HepG2 (cell line): ENCODE measurements around the gene MICB. TPM values are rescaled to one million over a fixed set of nuclear protein-coding genes. Genes with fewer than 3 reads are reported as not detected.
A peak's percentile ranks its signal among the peaks of the same experiment; 100 is the strongest.

Experiments used
- CC2D1A ChIP-seq: sonication (generic); formaldehyde crosslinking; IDR thresholded peaks from 2 replicates; pipeline ENCODE4 v1.8.1; 2023; ENCODE audit warnings: mild to moderate bottlenecking, missing genetic modification reagents
- GATA4 ChIP-seq: sonication (generic); IDR thresholded peaks from 2 replicates; pipeline ENCODE4 v1.6.1; 2016; ENCODE audit warnings: antibody characterized with exemption, low read depth, borderline replicate concordance
- HINFP ChIP-seq: sonication (generic); formaldehyde crosslinking; IDR thresholded peaks from 2 replicates; pipeline ENCODE4 v1.4.0; 2020; ENCODE audit warnings: low read depth, mild to moderate bottlenecking, missing genetic modification reagents
- HOMEZ ChIP-seq: IDR thresholded peaks from 2 replicates; pipeline ENCODE4 v1.6.1; 2016; ENCODE audit warnings: low read depth
- HOXA9 ChIP-seq: sonication (generic); formaldehyde crosslinking; IDR thresholded peaks from 2 replicates; pipeline ENCODE4 v1.8.1; 2022; ENCODE audit warnings: missing genetic modification reagents, mild to moderate bottlenecking, moderate library complexity, borderline replicate concordance
- IRF1 ChIP-seq: sonication (generic); formaldehyde crosslinking; IDR thresholded peaks from 2 replicates; pipeline ENCODE4 v1.4.0; 2020; ENCODE audit warnings: low read depth, mild to moderate bottlenecking, missing genetic modification reagents
- MED13 ChIP-seq: sonication (generic); formaldehyde crosslinking; IDR thresholded peaks from 2 replicates; pipeline ENCODE4 v1.5.0; 2020; ENCODE audit warnings: missing genetic modification reagents
- NFATC3 ChIP-seq: sonication (generic); formaldehyde crosslinking; IDR thresholded peaks from 2 replicates; pipeline ENCODE4 v1.5.1; 2020; ENCODE audit warnings: mild to moderate bottlenecking, missing genetic modification reagents
- PREB ChIP-seq: sonication (generic); formaldehyde crosslinking; IDR thresholded peaks from 2 replicates; pipeline ENCODE4 v1.4.0; 2020; ENCODE audit warnings: missing genetic modification reagents
- SPEN ChIP-seq: sonication (generic); formaldehyde crosslinking; IDR thresholded peaks from 2 replicates; pipeline ENCODE4 v1.5.1; 2020; ENCODE audit warnings: low read depth, mild to moderate bottlenecking, missing genetic modification reagents
- SRF ChIP-seq: IDR thresholded peaks from 2 replicates; pipeline ENCODE4 v1.6.1; 2011; ENCODE audit warnings: mild to moderate bottlenecking, low read depth, low read length, moderate library complexity
- SRY ChIP-seq: sonication (generic); formaldehyde crosslinking; IDR thresholded peaks from 2 replicates; pipeline ENCODE4 v1.8.0; 2022; ENCODE audit warnings: mild to moderate bottlenecking, missing genetic modification reagents
- TARDBP ChIP-seq: sonication (generic); formaldehyde crosslinking; IDR thresholded peaks from 2 replicates; pipeline ENCODE4 v1.8.0; 2022; ENCODE audit warnings: mild to moderate bottlenecking, missing genetic modification reagents
- TEAD2 ChIP-seq: sonication (generic); formaldehyde crosslinking; IDR thresholded peaks from 2 replicates; pipeline ENCODE4 v1.9.0; 2021; ENCODE audit warnings: missing genetic modification reagents
- U2AF1 ChIP-seq: fragments of 200-400 bp; formaldehyde crosslinking; optimal IDR thresholded peaks from 2 replicates; pipeline ENCODE3; 2017; ENCODE audit warnings: mild to moderate bottlenecking, low read depth, low read length
- ZFP37 ChIP-seq: sonication (generic); formaldehyde crosslinking; IDR thresholded peaks from 2 replicates; pipeline ENCODE4 v1.4.0; 2020; ENCODE audit warnings: missing genetic modification reagents, borderline replicate concordance
- ZFP62 ChIP-seq: sonication (generic); formaldehyde crosslinking; IDR thresholded peaks from 2 replicates; pipeline ENCODE4 v1.4.0; 2020; ENCODE audit warnings: missing genetic modification reagents
- ZNF207 ChIP-seq: fragments of 450-650 bp; IDR thresholded peaks from 2 replicates; pipeline ENCODE4 v1.6.1; 2016; ENCODE audit warnings: antibody characterized with exemption, borderline replicate concordance
- ZNF224 ChIP-seq: sonication (generic); formaldehyde crosslinking; IDR thresholded peaks from 2 replicates; pipeline ENCODE4 v1.5.0; 2020; ENCODE audit warnings: mild to moderate bottlenecking, missing genetic modification reagents
- ZNF326 ChIP-seq: sonication (generic); formaldehyde crosslinking; IDR thresholded peaks from 2 replicates; pipeline ENCODE4 v1.4.0; 2020; ENCODE audit warnings: missing genetic modification reagents, borderline replicate concordance
- ZNF569 ChIP-seq: sonication (generic); formaldehyde crosslinking; IDR thresholded peaks from 2 replicates; pipeline ENCODE4 v1.5.0; 2020; ENCODE audit warnings: mild to moderate bottlenecking, missing genetic modification reagents, moderate library complexity, borderline replicate concordance
- ZNF605 ChIP-seq: sonication (generic); formaldehyde crosslinking; IDR thresholded peaks from 2 replicates; pipeline ENCODE4 v1.8.0; 2022; ENCODE audit warnings: mild to moderate bottlenecking, missing genetic modification reagents
- ZNF691 ChIP-seq: sonication (generic); formaldehyde crosslinking; IDR thresholded peaks from 2 replicates; pipeline ENCODE4 v1.4.0; 2020; ENCODE audit warnings: missing genetic modification reagents, low read depth, mild to moderate bottlenecking, borderline replicate concordance
- ZNF703 ChIP-seq: sonication (generic); formaldehyde crosslinking; IDR thresholded peaks from 2 replicates; pipeline ENCODE4 v1.5.1; 2020; ENCODE audit warnings: missing genetic modification reagents, mild to moderate bottlenecking, moderate library complexity, borderline replicate concordance
- polyA plus RNA-seq, 8 experiments: library from polyadenylated mRNA; depleted of rRNA in 3 of 8; stranded (reverse) in 7 of 8; unstranded in 1 of 8; fragments of >200 nt; fragmentation: Illumina TruSeq in 4 of 8; extraction: Trizol in 4 of 8; gene quantifications; 2 replicates each; pipeline versions ENCODE4 v1.2.1 to v1.2.3, GENCODE V29; 2011 to 2016; ENCODE audit warnings: low read depth in 4 of 8, missing spikeins in 1 of 8, mixed read lengths in 1 of 8; ENCODE audit not compliant: insufficient read depth in 1 of 8
- total RNA-seq, 5 experiments: library from RNA; depleted of rRNA; stranded (reverse); fragments of >200 nt; fragmentation: Illumina TruSeq; extraction: Trizol; gene quantifications; 2 replicates each; pipeline ENCODE4 v1.2.3, GENCODE V29; 2016; ENCODE audit warnings: low read depth in 1 of 5

Gene MICB
- total and polyA plus RNA-seq, 2 of the 13 experiments (the other 11 are each of a cell fraction or from before 2014, with no cell fraction given): 12.5 to 12.8 TPM

GRCh38 chr6:31541658-31542521, 43.9 kb downstream of the MICB start, which contains the start of gene DDX39B (continued):
- TF ChIP-seq SRF (peak; percentile 19; the same call in 1 of the 2 replicates), SPEN (CRISPR knock-in tag) (peak; percentile 100), ZNF326 (CRISPR knock-in tag) (no peak), IRF1 (CRISPR knock-in tag) (no peak), ZFP37 (peak; percentile 96), ZNF605 (CRISPR knock-in tag) (peak; percentile 96), NFATC3 (CRISPR knock-in tag) (peak; percentile 95; the same call in 1 of the 2 replicates), GATA4 (peak; percentile 50; the same call in 1 of the 2 replicates), HOXA9 (no peak; the same call in 1 of the 2 replicates), CC2D1A (peak; percentile 89; the same call in 1 of the 2 replicates), ZNF569 (no peak), ZNF691 (CRISPR knock-in tag) (peak; percentile 77), ZNF207 (no peak), PREB (peak; percentile 45; the same call in 1 of the 2 replicates), TARDBP (CRISPR knock-in tag) (peak; percentile 58), HOMEZ (CRISPR knock-in tag) (peak; percentile 77), MED13 (CRISPR knock-in tag) (peak; percentile 87), U2AF1 (no peak), SRY (CRISPR knock-in tag) (peak; percentile 98), ZNF703 (CRISPR knock-in tag) (peak; percentile 90), ZNF224 (CRISPR knock-in tag) (peak; percentile 74), HINFP (CRISPR knock-in tag) (no peak; the same call in 1 of the 2 replicates), ZFP62 (CRISPR knock-in tag) (no peak), TEAD2 (CRISPR knock-in tag) (no peak; the same call in 1 of the 2 replicates)
